HCT116 (cell line): ENCODE data around the gene MLLT6. TPM values are rescaled to one million over a fixed set of nuclear protein-coding genes. Genes with fewer than 3 reads are reported as not detected.

ENCODE experiments used
- ATAC-seq: fragments of 200-7000 bp; cut with Tn5 transposase; 2 replicates; pipeline ENCODE4 v1.9.1; 2020; ENCODE audit warnings: mild to moderate bottlenecking, moderate library complexity
- BruUV-seq: library from RNA; stranded (reverse); fragments of 400-500 nt; replicated peaks from 2 replicates; lab custom pipeline; 2021; lab: Mats Ljungman, UMichigan
- CTCF ChIA-PET: fragments of 300-600 bp; sonication (Branson Sonifier 250); formaldehyde crosslinking; loops from one replicate; lab custom pipeline; 2021; ENCODE audit warnings: antibody characterized with exemption; lab: Charles Lee
- POLR2A ChIA-PET: fragments of 300-600, 350-600 bp; sonication (Branson Sonifier 250); formaldehyde crosslinking; loops from one replicate; lab custom pipeline; 2021; ENCODE audit warnings: antibody characterized with exemption; lab: Charles Lee
- RAD21 ChIA-PET, 2 experiments: fragments of 300-600 bp; sonication (Branson Sonifier 250); formaldehyde crosslinking; loops; one replicate each; lab custom pipeline; 2023; ENCODE audit warnings: low total read pairs in 2 of 2; ENCODE audit not compliant: uncharacterized antibody in 2 of 2, unreplicated experiment in 2 of 2, low non-redundant PET in 1 of 2; lab: Charles Lee
- DNase-seq: peaks from one replicate; pipeline ENCODE4 v3.0.0-alpha.2; 2010; ENCODE audit warnings: low read depth, low spot score
- H2AFZ ChIP-seq: fragments of 200-600 bp; shearing (Covaris generic), sonication (generic); 2 replicates; pipeline ENCODE4 v1.6.1; 2017; ENCODE audit warnings: low read depth, mixed run types, mixed read lengths, antibody characterized with exemption, low read length; ENCODE audit not compliant: poor library complexity, severe bottlenecking
- H3K27ac ChIP-seq: 2 replicates; pipeline ENCODE4 v1.5.1; 2012; ENCODE audit warnings: low read depth, low read length
- H3K27me3 ChIP-seq: fragments of 200-600 bp; sonication (generic); 2 replicates; pipeline ENCODE4 v1.6.1; 2016; ENCODE audit warnings: mixed run types, low read length, mixed read lengths; ENCODE audit not compliant: insufficient read depth
- H3K36me3 ChIP-seq, 2 experiments: fragments of 200-500 bp in 1 of 2; fragments of 200-600 bp in 1 of 2; sonication (Bioruptor generic) in 1 of 2; sonication (generic) in 1 of 2; 2 replicates each; pipeline versions ENCODE4 v1.5.1 to v1.6.1; 2014 to 2016; ENCODE audit warnings: low read length in 2 of 2, inconsistent platforms in 1 of 2, mixed read lengths in 1 of 2, mixed run types in 1 of 2; ENCODE audit not compliant: insufficient read depth in 2 of 2, control insufficient read depth in 1 of 2
- H3K4me1 ChIP-seq, 2 experiments: fragments of 200-600 bp in 1 of 2; sonication (generic) in 1 of 2; 2 replicates each; pipeline versions ENCODE4 v1.5.1 to v1.6.1; 2012 to 2017; ENCODE audit warnings: low read length in 2 of 2, inconsistent platforms in 1 of 2, mild to moderate bottlenecking in 1 of 2, mixed read lengths in 1 of 2, mixed run types in 1 of 2, moderate library complexity in 1 of 2; ENCODE audit not compliant: insufficient read depth in 2 of 2, control insufficient read depth in 1 of 2
- H3K4me2 ChIP-seq: fragments of 200-600 bp; sonication (generic); 2 replicates; pipeline ENCODE4 v1.6.1; 2017; ENCODE audit warnings: mixed run types, low read length, mixed read lengths
- H3K4me3 ChIP-seq, 2 experiments: fragments of 200-600 bp in 1 of 2; sonication (generic) in 1 of 2; replicated peaks in 1 of 2; 2 replicates each; pipeline ENCODE4 v1.5.1; 2011 to 2016; ENCODE audit warnings: low read length in 2 of 2, control low read depth in 1 of 2, low read depth in 1 of 2, mild to moderate bottlenecking in 1 of 2, mixed read lengths in 1 of 2, mixed run types in 1 of 2
- H3K79me2 ChIP-seq: fragments of 200-600 bp; sonication (generic); 2 replicates; pipeline ENCODE4 v1.6.1; 2017; ENCODE audit warnings: mild to moderate bottlenecking, mixed run types, low read length, moderate library complexity, mixed read lengths; ENCODE audit not compliant: insufficient read depth
- H3K9ac ChIP-seq: fragments of 200-600 bp; sonication (generic); 2 replicates; pipeline ENCODE4 v1.6.1; 2016; ENCODE audit warnings: low read length, mixed read lengths
- H3K9me2 ChIP-seq: fragments of 200-600 bp; sonication (generic), shearing (Covaris generic); 2 replicates; pipeline ENCODE4 v1.6.1; 2017; ENCODE audit warnings: mixed run types, mild to moderate bottlenecking, moderate library complexity; ENCODE audit not compliant: insufficient read depth
- H3K9me3 ChIP-seq, 2 experiments: fragments of 200-500 bp in 1 of 2; fragments of 200-600 bp in 1 of 2; sonication (Bioruptor generic) in 1 of 2; sonication (generic) in 1 of 2; 2 replicates each; pipeline ENCODE4 v1.6.1; 2014 to 2017; ENCODE audit warnings: low read length in 2 of 2, mixed read lengths in 2 of 2, inconsistent platforms in 1 of 2, low read depth in 1 of 2, mild to moderate bottlenecking in 1 of 2, mixed run types in 1 of 2, moderate library complexity in 1 of 2; ENCODE audit not compliant: control insufficient read depth in 1 of 2, insufficient read depth in 1 of 2
- H4K20me1 ChIP-seq: fragments of 200-600 bp; sonication (generic), shearing (Covaris generic); 2 replicates; pipeline ENCODE4 v1.6.1; 2017; ENCODE audit warnings: mixed run types, mild to moderate bottlenecking, moderate library complexity; ENCODE audit not compliant: insufficient read depth
- CBX3 ChIP-seq: IDR thresholded peaks from 2 replicates; pipeline ENCODE4 v1.6.1; 2012; ENCODE audit warnings: low read depth
- EZH2 ChIP-seq: fragments of 200-600 bp; sonication (generic); IDR thresholded peaks from 2 replicates; pipeline ENCODE4 v1.6.1; 2017; ENCODE audit warnings: antibody characterized with exemption, mixed run types
- EZH2phosphoT487 ChIP-seq: fragments of 200-600 bp; IDR thresholded peaks from 2 replicates; pipeline ENCODE4 v1.6.1; 2018; ENCODE audit warnings: antibody characterized with exemption, borderline replicate concordance
- POLR2A ChIP-seq: IDR thresholded peaks from 2 replicates; pipeline ENCODE4 v1.7.0; 2011; ENCODE audit warnings: borderline replicate concordance; ENCODE audit not compliant: insufficient read depth, insufficient read length; ENCODE audit errors: extremely low read depth
- POLR2AphosphoS5 ChIP-seq: IDR thresholded peaks from 2 replicates; pipeline ENCODE4 v1.6.1; 2011; ENCODE audit warnings: mild to moderate bottlenecking, low read depth, low read length, moderate library complexity
- SP1 ChIP-seq: IDR thresholded peaks from 2 replicates; pipeline ENCODE4 v1.6.1; 2012; ENCODE audit warnings: low read depth
- SRF ChIP-seq: IDR thresholded peaks from 2 replicates; pipeline ENCODE4 v1.6.1; 2012; ENCODE audit warnings: low read depth
- YY1 ChIP-seq: IDR thresholded peaks from 2 replicates; pipeline ENCODE4 v1.6.1; 2011; ENCODE audit warnings: low read length, low read depth, moderate library complexity, mild to moderate bottlenecking; ENCODE audit not compliant: insufficient replicate concordance; ENCODE audit errors: extremely low read depth
- ZBTB33 ChIP-seq: IDR thresholded peaks from 2 replicates; pipeline ENCODE4 v1.6.1; 2011; ENCODE audit warnings: mild to moderate bottlenecking, low read length, moderate library complexity; ENCODE audit not compliant: insufficient replicate concordance; ENCODE audit errors: extremely low read depth
- ZFX ChIP-seq: fragments of 450-650 bp; IDR thresholded peaks from 2 replicates; pipeline ENCODE4 v1.6.1; 2017
- ZNF274 ChIP-seq: fragments of 200-500 bp; sonication (Bioruptor generic); IDR thresholded peaks from 2 replicates; pipeline ENCODE4 v1.6.1; 2014; ENCODE audit warnings: mild to moderate bottlenecking, low read depth, low read length, inconsistent platforms
- intact Hi-C: fragments of 100-400 bp; cut with micrococcal nuclease; formaldehyde crosslinking; loops from 2 replicates; pipeline ENCODE4 v1.10.0; 2022
- total RNA-seq: library from RNA; stranded (reverse); gene quantifications from one replicate; pipeline ENCODE4 v1.2.1, GENCODE V29; 2021; ENCODE audit not compliant: unreplicated experiment
- TF ChIP-seq, protein P1 (sequence below): IDR thresholded peaks from 2 replicates; pipeline ENCODE4 v1.6.1; 2012
- TF ChIP-seq, protein P2 (sequence below): IDR thresholded peaks from 2 replicates; pipeline ENCODE4 v1.6.1; 2012; ENCODE audit warnings: low read depth

Gene MLLT6
- total RNA-seq, 1 experiment from 2014 or later, result 110 TPM

DNA sequence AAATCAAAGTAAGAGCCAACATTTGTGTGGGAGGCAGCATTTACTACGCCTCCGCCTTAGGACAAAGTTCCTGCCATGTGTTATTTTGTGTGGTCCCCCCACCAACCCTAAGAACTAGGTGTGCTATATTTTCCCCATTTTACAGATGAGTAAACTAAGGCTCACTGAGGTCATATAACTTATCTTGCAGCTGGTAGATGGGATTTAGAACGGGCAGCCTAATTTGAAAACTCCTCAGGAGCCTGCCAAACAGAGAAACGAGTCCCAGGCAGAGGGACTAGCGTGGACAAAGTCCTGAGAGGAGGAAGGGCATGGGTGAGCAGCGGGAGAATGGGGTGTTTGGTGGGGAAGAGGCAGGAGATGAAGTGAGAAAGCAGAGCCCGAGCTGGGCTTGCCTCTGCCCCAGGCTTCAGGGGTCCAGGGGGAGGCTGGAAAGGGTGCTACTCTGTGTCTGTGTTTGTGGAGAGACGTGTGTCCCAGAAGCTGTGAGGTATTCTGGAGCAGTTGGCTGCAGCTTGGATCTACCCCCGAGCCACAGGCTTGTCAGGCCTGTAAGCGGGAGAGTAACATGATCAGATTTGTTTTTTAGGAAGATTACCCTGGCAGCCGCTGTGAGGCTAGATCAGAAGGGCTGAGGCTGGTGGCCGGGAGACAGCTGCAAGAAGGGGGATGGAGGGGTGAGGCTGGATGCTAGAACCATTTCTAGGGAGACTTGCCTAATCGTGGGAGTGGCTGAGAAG is 5.0 kb downstream of the MLLT6 start:
- DNase-seq (no peak), ATAC-seq (no peak)
- Histone ChIP-seq H3K4me3 (no peak overlapping the region), H3K27ac (no peak overlapping the region), H2AFZ (no peak overlapping the region), H3K9ac (no peak overlapping the region), H3K79me2 (peaks cover 36% of the 10 kb centered on the region), H3K4me1 (peaks cover 6 to 15% of the 10 kb centered on the region in 2 experiments; a peak in 3 of 4 replicates), H3K9me3 (no peaks in the 10 kb centered on the region), H4K20me1 (no peaks in the 10 kb centered on the region), H3K36me3 (peaks cover 20 to 46% of the 10 kb centered on the region in 2 experiments; a peak in 3 of 4 replicates), H3K27me3 (no peaks in the 10 kb centered on the region), H3K9me2 (no peaks in the 10 kb centered on the region), H3K4me2 (no peak overlapping the region)
- TF ChIP-seq CBX3 (no peak), EZH2 (no peak), POLR2AphosphoS5 (no peak), EZH2phosphoT487 (no peak), YY1 (no peak), ZNF274 (no peak), SRF (no peak), ZBTB33 (no peak), ZFX (no peak), POLR2A (no peak), SP1 (no peak)
- TF ChIP-seq, protein P1, sequence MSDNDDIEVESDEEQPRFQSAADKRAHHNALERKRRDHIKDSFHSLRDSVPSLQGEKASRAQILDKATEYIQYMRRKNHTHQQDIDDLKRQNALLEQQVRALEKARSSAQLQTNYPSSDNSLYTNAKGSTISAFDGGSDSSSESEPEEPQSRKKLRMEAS, result no peak
- TF ChIP-seq, protein P2, sequence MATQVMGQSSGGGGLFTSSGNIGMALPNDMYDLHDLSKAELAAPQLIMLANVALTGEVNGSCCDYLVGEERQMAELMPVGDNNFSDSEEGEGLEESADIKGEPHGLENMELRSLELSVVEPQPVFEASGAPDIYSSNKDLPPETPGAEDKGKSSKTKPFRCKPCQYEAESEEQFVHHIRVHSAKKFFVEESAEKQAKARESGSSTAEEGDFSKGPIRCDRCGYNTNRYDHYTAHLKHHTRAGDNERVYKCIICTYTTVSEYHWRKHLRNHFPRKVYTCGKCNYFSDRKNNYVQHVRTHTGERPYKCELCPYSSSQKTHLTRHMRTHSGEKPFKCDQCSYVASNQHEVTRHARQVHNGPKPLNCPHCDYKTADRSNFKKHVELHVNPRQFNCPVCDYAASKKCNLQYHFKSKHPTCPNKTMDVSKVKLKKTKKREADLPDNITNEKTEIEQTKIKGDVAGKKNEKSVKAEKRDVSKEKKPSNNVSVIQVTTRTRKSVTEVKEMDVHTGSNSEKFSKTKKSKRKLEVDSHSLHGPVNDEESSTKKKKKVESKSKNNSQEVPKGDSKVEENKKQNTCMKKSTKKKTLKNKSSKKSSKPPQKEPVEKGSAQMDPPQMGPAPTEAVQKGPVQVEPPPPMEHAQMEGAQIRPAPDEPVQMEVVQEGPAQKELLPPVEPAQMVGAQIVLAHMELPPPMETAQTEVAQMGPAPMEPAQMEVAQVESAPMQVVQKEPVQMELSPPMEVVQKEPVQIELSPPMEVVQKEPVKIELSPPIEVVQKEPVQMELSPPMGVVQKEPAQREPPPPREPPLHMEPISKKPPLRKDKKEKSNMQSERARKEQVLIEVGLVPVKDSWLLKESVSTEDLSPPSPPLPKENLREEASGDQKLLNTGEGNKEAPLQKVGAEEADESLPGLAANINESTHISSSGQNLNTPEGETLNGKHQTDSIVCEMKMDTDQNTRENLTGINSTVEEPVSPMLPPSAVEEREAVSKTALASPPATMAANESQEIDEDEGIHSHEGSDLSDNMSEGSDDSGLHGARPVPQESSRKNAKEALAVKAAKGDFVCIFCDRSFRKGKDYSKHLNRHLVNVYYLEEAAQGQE, result no peak
- BruUV-seq, result no TSS peak
- RAD21 ChIA-PET, result no interaction called here
- POLR2A ChIA-PET, result no interaction called here
- CTCF ChIA-PET, result no interaction called here
- intact Hi-C loops, result no loop called here
